Endodermal cell (in vitro differentiated cells): ENCODE results near the gene GPR84. TPM values are rescaled to one million over a fixed set of nuclear protein-coding genes. Genes with fewer than 3 reads are reported as not detected.
A peak's percentile ranks its signal among the peaks of the same experiment; 100 is the strongest.

ENCODE experiments used
- DNase-seq: peaks from one replicate; pipeline ENCODE4 v3.0.0-alpha.2; 2017
- H3K27ac ChIP-seq: 2 replicates; pipeline ENCODE4 v1.5.1; 2013; ENCODE audit warnings: mild to moderate bottlenecking, low read depth, low read length, moderate library complexity
- H3K27me3 ChIP-seq: 2 replicates; pipeline ENCODE4 v1.6.1; 2013; ENCODE audit warnings: mild to moderate bottlenecking, low read length, moderate library complexity; ENCODE audit not compliant: insufficient read depth, control insufficient read depth, poor library complexity, severe bottlenecking
- H3K36me3 ChIP-seq: 2 replicates; pipeline ENCODE4 v1.7.0; 2013; ENCODE audit warnings: mild to moderate bottlenecking, low read length, moderate library complexity; ENCODE audit not compliant: control insufficient read depth, insufficient read depth
- H3K4me1 ChIP-seq: one replicate; pipeline ENCODE4 v1.7.0; 2013; ENCODE audit warnings: low read length; ENCODE audit not compliant: control insufficient read depth, insufficient read depth
- H3K4me3 ChIP-seq: 2 replicates; pipeline ENCODE4 v1.5.1; 2013; ENCODE audit warnings: mild to moderate bottlenecking, low read length, moderate library complexity
- H3K9ac ChIP-seq: 2 replicates; pipeline ENCODE4 v1.6.1; 2013; ENCODE audit warnings: mild to moderate bottlenecking, low read length, moderate library complexity; ENCODE audit not compliant: poor library complexity, severe bottlenecking; ENCODE audit errors: extremely low read depth
- H3K9me3 ChIP-seq: 2 replicates; pipeline ENCODE4 v1.6.1; 2013; ENCODE audit warnings: mild to moderate bottlenecking, low read length, moderate library complexity; ENCODE audit not compliant: control insufficient read depth
- H3K27ac Mint-ChIP-seq: 2 replicates; pipeline ENCODE4 v1.8.0; 2020; ENCODE audit warnings: mixed read lengths
- H3K27me3 Mint-ChIP-seq: 2 replicates; pipeline ENCODE4 v1.8.0; 2021; ENCODE audit warnings: mild to moderate bottlenecking, mixed read lengths; ENCODE audit not compliant: insufficient read depth
- H3K36me3 Mint-ChIP-seq: 2 replicates; pipeline ENCODE4 v1.8.0; 2020; ENCODE audit warnings: low read depth, mixed read lengths
- H3K4me1 Mint-ChIP-seq: 2 replicates; pipeline ENCODE4 v1.8.0; 2020; ENCODE audit warnings: mixed read lengths
- H3K4me3 Mint-ChIP-seq: 2 replicates; pipeline ENCODE4 v1.8.0; 2020; ENCODE audit warnings: mild to moderate bottlenecking, moderate library complexity, mixed read lengths
- H3K9me3 Mint-ChIP-seq: 2 replicates; pipeline ENCODE4 v1.8.0; 2020; ENCODE audit warnings: mild to moderate bottlenecking, mixed read lengths
- CTCF ChIP-seq: fragments of 200-600 bp; sonication (generic); conservative IDR thresholded peaks from 2 replicates; pipeline ENCODE4 v1.5.0; 2021; ENCODE audit warnings: antibody characterized with exemption, mild to moderate bottlenecking
- WGBS, 2 experiments: methylation state at CpG; one replicate each; pipeline versions ENCODE4 v1.1.5 to v1.1.7; 2013; ENCODE audit warnings: missing lambda C conversion rate in 2 of 2, mixed read lengths in 1 of 2; ENCODE audit not compliant: insufficient coverage in 1 of 2, insufficient read length in 1 of 2; 5-methylcytosine and 5-hydroxymethylcytosine counted together
- total RNA-seq, 2 donors: library from RNA; stranded (reverse); fragmentation: NEBNext Ultra II Directional in 1 of 2; extraction: Animal tissue kit (Norgen Biotek cat#: 25700) in 1 of 2; gene quantifications; 2 replicates in 1 of 2; 3 replicates in 1 of 2; pipeline ENCODE4 v1.2.1, GENCODE V29; 2021

GPR84 gene
- total RNA-seq, 2 donors from 2014 or later = not detected

DNA sequence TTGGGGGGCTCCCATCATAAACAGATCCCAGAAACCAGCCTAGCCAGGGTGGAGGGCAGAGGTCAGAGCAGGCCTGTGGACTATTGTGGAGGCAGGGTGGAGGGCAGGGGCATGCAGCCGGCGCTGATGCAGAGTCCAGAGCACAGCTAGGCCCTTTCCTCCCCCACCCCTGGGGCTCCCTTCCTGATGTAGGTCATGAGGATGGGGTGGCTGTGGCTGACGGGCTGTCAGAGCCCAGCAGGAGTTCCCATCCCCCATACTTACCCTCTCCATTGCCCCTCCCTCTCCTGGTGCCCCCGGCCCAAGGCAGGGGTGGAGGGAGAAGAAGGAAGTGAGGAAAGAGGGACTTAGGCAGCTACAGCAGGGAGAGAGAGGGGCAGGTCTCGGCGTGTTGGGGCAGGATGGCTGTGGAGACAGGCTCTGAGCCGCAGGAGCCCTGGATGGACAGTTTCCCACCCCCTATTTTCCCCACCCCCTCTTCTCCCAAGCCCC lies 25.9 kb upstream of the GPR84 start:
- peaks cover 18% of the 10 kb centered on the region for H3K36me3 ChIP-seq
- no peak overlapping the region for H3K27ac ChIP-seq
- H3K4me1 Mint-ChIP-seq = peaks cover 54% of the 10 kb centered on the region
- WGBS, 2 experiments = 33% methylated on average over 1 of the region's 7 CpGs; no CpG with 5 or more reads in 1 of the 2 experiments
- H3K4me1 ChIP-seq = peaks cover 17% of the 10 kb centered on the region
- peak overlapping the region; percentile 83 for H3K4me3 ChIP-seq
- H3K9me3 Mint-ChIP-seq = no peaks in the 10 kb centered on the region
- no peak for TF ChIP-seq CTCF
- H3K27ac Mint-ChIP-seq = no peak overlapping the region
- H3K27me3 ChIP-seq = no peaks in the 10 kb centered on the region
- H3K9ac ChIP-seq = no peak overlapping the region
- peaks cover 20% of the 10 kb centered on the region for H3K36me3 Mint-ChIP-seq
- no peaks in the 10 kb centered on the region for H3K9me3 ChIP-seq
- H3K4me3 Mint-ChIP-seq = peak overlapping the region; percentile 72
- DNase-seq = peak; percentile 80
- H3K27me3 Mint-ChIP-seq = peaks cover 18% of the 10 kb centered on the region

DNA sequence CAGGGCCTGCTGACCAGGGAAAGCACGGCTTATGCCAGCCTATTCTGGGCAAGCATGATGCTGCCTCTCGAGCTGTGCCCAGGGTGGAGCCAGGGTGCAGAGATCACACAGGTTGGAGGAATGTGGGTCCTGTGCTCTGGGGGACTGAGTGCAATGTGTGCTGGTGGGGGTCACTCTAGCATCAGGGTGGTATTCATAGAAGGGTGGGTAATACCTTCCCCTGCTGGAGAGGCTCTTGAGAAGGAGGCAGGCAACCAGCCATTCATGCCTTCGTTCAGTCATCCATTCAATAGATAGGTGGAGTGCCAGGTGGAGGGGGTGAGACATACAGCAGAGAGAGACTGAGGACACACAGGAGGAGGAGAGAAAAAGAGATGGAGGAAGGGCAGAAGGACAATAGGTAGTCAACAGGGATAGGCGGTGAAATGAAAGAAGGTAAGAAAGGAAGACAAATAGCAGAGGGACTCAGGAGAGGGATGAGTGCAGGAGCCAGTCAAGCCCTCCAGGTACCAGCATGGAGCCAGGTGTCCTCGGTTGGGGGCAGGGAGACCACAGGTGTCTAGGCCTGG lies 25.4 kb upstream of the GPR84 start:
- no peak overlapping the region for H3K9ac ChIP-seq
- Mint-ChIP-seq H3K9me3 (no peaks in the 10 kb centered on the region), H3K4me3 (peak overlapping the region; percentile 72), H3K4me1 (peaks cover 59% of the 10 kb centered on the region), H3K27me3 (peaks cover 18% of the 10 kb centered on the region), H3K36me3 (peaks cover 15% of the 10 kb centered on the region), H3K27ac (peak overlapping the region; percentile 26)
- peak overlapping the region; percentile 83 for H3K4me3 ChIP-seq
- TF ChIP-seq CTCF = no peak
- WGBS, 2 experiments = 86 to 93% methylated on average over 3 to 5 of the region's 5 CpGs
- no peak for DNase-seq
- H3K36me3 ChIP-seq = peaks cover 13% of the 10 kb centered on the region
- H3K9me3 ChIP-seq = no peaks in the 10 kb centered on the region
- H3K27me3 ChIP-seq = no peaks in the 10 kb centered on the region
- H3K27ac ChIP-seq = no peak overlapping the region
- H3K4me1 ChIP-seq = peaks cover 22% of the 10 kb centered on the region

DNA sequence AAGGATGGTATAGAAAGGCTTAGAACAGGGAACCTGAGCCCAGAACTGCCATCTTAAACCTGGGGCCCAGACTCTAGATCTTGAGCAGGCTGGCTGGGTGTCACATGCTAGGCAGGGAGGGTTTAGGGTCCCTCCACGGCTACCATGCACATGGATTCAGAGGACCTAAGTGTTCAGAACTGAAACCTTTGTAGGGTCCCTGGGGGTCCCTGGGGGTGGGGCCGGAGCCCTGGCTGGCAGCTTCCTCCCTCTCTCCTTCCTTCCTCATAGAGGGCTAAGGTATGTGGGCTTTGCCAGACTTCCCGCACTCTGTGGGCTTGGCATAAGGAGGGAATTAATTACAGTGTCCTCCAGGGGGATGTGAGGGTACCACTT lies 24.8 kb upstream of the GPR84 start:
- Mint-ChIP-seq H3K36me3 (peaks cover 9% of the 10 kb centered on the region), H3K4me3 (peak overlapping the region; percentile 72), H3K27ac (no peak overlapping the region), H3K27me3 (peaks cover 17% of the 10 kb centered on the region), H3K4me1 (peaks cover 61% of the 10 kb centered on the region), H3K9me3 (no peaks in the 10 kb centered on the region)
- TF ChIP-seq CTCF = peak; percentile 17
- Histone ChIP-seq H3K27me3 (no peaks in the 10 kb centered on the region), H3K9ac (no peak overlapping the region), H3K9me3 (no peaks in the 10 kb centered on the region), H3K4me1 (peaks cover 27% of the 10 kb centered on the region), H3K36me3 (peaks cover 7% of the 10 kb centered on the region), H3K4me3 (no peak overlapping the region), H3K27ac (no peak overlapping the region)
- WGBS, 2 experiments = 89% methylated on average over 3 of the region's 3 CpGs; no CpG with 5 or more reads in 1 of the 2 experiments
- no peak for DNase-seq
